IPS-15b (cell line): ENCODE data around the gene UQCRC2.

ENCODE experiments used
- H3K27me3 ChIP-seq: one replicate; pipeline ENCODE4 v1.6.1; 2013; ENCODE audit warnings: low read length; ENCODE audit not compliant: control insufficient read depth, insufficient read depth
- H3K36me3 ChIP-seq: one replicate; pipeline ENCODE4 v1.6.1; 2013; ENCODE audit warnings: low read length; ENCODE audit not compliant: control insufficient read depth, insufficient read depth
- H3K4me1 ChIP-seq: one replicate; pipeline ENCODE4 v1.6.1; 2013; ENCODE audit warnings: mild to moderate bottlenecking, low read length; ENCODE audit not compliant: control insufficient read depth, insufficient read depth
- H3K4me3 ChIP-seq: one replicate; pipeline ENCODE4 v1.5.1; 2013; ENCODE audit warnings: low read depth, low read length
- H3K9ac ChIP-seq: one replicate; pipeline ENCODE4 v1.6.1; 2013; ENCODE audit warnings: low read depth, mild to moderate bottlenecking, low read length
- H3K9me3 ChIP-seq: one replicate; pipeline ENCODE4 v1.6.1; 2013; ENCODE audit warnings: mild to moderate bottlenecking, low read length; ENCODE audit not compliant: control insufficient read depth, insufficient read depth

Gene UQCRC2

GRCh38 chr16:21952040-21952792 is 945 bp upstream of the UQCRC2 start:
- no peaks in the 10 kb centered on the region for H3K4me1 ChIP-seq
- no peaks in the 10 kb centered on the region for H3K36me3 ChIP-seq
- no peaks in the 10 kb centered on the region for H3K9me3 ChIP-seq
- H3K27me3 ChIP-seq = no peaks in the 10 kb centered on the region
- H3K9ac ChIP-seq = peak overlapping the region; percentile 99
- peak overlapping the region; percentile 100 for H3K4me3 ChIP-seq

- no peaks in the 10 kb centered on the region for H3K27me3 ChIP-seq
- no peaks in the 10 kb centered on the region for H3K9me3 ChIP-seq
- H3K36me3 ChIP-seq = peaks cover 6% of the 10 kb centered on the region
- peak overlapping the region; percentile 99 for H3K9ac ChIP-seq
- peak overlapping the region; percentile 100 for H3K4me3 ChIP-seq
- H3K4me1 ChIP-seq = no peaks in the 10 kb centered on the region
These were observed 361 bp downstream of the UQCRC2 start for GRCh38 chr16:21953541-21953902.

DNA sequence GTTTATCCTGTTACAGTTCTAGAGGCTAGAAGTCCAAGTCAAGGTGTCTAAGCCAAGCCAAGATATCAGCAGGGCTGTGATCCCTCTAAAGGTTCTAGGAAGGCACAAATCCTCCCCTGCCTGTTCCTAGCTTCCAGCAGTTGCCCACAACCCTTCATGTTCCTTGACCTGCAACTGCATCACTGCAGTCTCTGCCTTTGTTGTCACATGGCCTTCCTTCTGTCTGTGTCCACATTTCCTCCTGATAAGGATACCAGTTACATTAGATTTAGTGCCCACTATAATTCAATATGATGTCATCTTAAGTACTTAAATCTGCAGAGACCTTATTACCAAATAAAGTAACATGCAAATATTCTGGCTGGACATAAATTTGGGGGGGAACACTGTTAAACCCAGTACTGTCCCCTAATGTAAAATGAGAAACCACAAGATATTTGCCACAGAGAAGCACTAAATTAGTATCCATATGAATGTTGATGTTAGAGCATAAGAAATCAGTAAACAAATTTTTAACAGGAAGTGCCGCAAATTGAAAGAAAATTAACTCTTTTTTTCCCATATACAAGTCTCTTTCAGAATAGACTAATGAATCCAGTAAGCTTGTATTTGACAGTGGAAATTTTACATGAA is 4.7 kb downstream of the UQCRC2 start:
- H3K9me3 ChIP-seq = no peaks in the 10 kb centered on the region
- H3K36me3 ChIP-seq = peaks cover 29% of the 10 kb centered on the region
- no peak overlapping the region for H3K9ac ChIP-seq
- H3K4me3 ChIP-seq = no peak overlapping the region
- no peaks in the 10 kb centered on the region for H3K4me1 ChIP-seq
- no peaks in the 10 kb centered on the region for H3K27me3 ChIP-seq

- Histone ChIP-seq H3K9ac (no peak overlapping the region), H3K36me3 (peaks cover 32% of the 10 kb centered on the region), H3K27me3 (no peaks in the 10 kb centered on the region), H3K4me3 (no peak overlapping the region), H3K9me3 (no peaks in the 10 kb centered on the region), H3K4me1 (no peaks in the 10 kb centered on the region)
These were observed 5.9 kb downstream of the UQCRC2 start for GRCh38 chr16:21959050-21959449.

GRCh38 chr16:21962475-21962874 is 9.3 kb downstream of the UQCRC2 start:
- no peak overlapping the region for H3K9ac ChIP-seq
- H3K27me3 ChIP-seq = no peaks in the 10 kb centered on the region
- H3K4me1 ChIP-seq = no peaks in the 10 kb centered on the region
- no peaks in the 10 kb centered on the region for H3K9me3 ChIP-seq
- H3K4me3 ChIP-seq = no peak overlapping the region
- peaks cover 52% of the 10 kb centered on the region for H3K36me3 ChIP-seq

- H3K4me1 ChIP-seq = no peaks in the 10 kb centered on the region
- no peaks in the 10 kb centered on the region for H3K9me3 ChIP-seq
- peaks cover 47% of the 10 kb centered on the region for H3K36me3 ChIP-seq
- no peaks in the 10 kb centered on the region for H3K27me3 ChIP-seq
- no peak overlapping the region for H3K4me3 ChIP-seq
- H3K9ac ChIP-seq = no peak overlapping the region
These were observed 10.7 kb downstream of the UQCRC2 start for GRCh38 chr16:21963887-21964286.

- H3K36me3 ChIP-seq = peaks cover 42% of the 10 kb centered on the region
- no peaks in the 10 kb centered on the region for H3K9me3 ChIP-seq
- no peaks in the 10 kb centered on the region for H3K27me3 ChIP-seq
- no peak overlapping the region for H3K4me3 ChIP-seq
- no peaks in the 10 kb centered on the region for H3K4me1 ChIP-seq
- no peak overlapping the region for H3K9ac ChIP-seq
These were observed 11.2 kb downstream of the UQCRC2 start for GRCh38 chr16:21964353-21964752.

DNA sequence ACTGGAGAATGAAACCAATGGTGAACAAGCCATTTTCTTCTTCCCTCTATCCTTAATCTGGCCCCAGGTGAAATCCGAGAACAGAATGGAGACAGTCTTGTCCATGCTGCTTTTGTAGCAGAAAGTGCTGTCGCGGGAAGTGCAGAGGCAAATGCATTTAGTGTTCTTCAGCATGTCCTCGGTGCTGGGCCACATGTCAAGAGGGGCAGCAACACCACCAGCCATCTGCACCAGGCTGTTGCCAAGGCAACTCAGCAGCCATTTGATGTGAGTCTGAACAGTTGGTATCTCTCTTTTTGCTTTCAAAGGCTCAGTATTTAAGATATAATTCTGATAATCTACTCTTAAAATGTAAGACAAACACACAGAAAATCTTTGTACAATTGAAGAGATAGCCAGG is 18.7 kb downstream of the UQCRC2 start:
- no peaks in the 10 kb centered on the region for H3K27me3 ChIP-seq
- H3K36me3 ChIP-seq = peaks cover 36% of the 10 kb centered on the region
- H3K9me3 ChIP-seq = no peaks in the 10 kb centered on the region
- no peak overlapping the region for H3K4me3 ChIP-seq
- no peaks in the 10 kb centered on the region for H3K4me1 ChIP-seq
- no peak overlapping the region for H3K9ac ChIP-seq

DNA sequence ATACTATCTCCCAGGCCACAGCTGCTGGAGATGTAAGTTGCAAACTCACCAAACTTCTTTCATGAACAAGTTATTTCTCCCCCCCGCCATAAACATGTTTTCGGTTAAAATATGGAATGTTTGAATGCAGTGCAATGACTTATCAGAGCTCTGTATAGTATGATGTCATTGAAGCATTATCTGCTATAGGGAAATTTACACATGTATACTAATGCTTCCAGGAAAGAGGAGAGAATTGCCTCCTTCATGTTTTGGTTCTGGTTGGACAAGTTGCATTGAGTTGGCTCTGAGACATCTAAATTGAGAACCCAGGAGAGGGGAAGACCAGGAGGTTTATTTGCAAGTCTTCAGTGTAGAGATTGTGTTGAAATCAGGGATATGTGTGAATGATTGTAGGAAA is 20.8 kb downstream of the UQCRC2 start:
- Histone ChIP-seq H3K27me3 (no peaks in the 10 kb centered on the region), H3K9ac (no peak overlapping the region), H3K9me3 (no peaks in the 10 kb centered on the region), H3K36me3 (peaks cover 39% of the 10 kb centered on the region), H3K4me3 (no peak overlapping the region), H3K4me1 (no peaks in the 10 kb centered on the region)

DNA sequence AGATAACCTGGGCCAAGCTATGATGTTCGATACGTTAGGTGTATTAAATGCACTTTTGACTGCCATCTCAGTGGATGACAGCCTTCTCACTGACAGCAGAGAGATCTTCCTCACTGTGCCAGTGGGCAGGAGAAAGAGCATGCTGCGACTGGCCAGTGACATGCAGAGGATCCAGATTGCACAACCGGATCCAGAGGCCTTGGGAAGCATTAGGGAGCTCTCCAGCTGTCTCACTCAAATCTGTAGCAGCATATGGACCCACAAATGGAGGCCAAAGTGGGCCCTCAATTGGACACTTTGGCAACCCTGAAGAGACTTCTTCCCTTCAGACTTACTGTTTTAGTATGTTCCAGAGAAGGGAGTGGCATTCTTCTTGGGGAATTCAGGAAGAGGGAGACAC is 26.9 kb downstream of the UQCRC2 start:
- no peaks in the 10 kb centered on the region for H3K9me3 ChIP-seq
- H3K9ac ChIP-seq = no peak overlapping the region
- no peaks in the 10 kb centered on the region for H3K27me3 ChIP-seq
- peaks cover 32% of the 10 kb centered on the region for H3K36me3 ChIP-seq
- no peaks in the 10 kb centered on the region for H3K4me1 ChIP-seq
- H3K4me3 ChIP-seq = no peak overlapping the region

DNA sequence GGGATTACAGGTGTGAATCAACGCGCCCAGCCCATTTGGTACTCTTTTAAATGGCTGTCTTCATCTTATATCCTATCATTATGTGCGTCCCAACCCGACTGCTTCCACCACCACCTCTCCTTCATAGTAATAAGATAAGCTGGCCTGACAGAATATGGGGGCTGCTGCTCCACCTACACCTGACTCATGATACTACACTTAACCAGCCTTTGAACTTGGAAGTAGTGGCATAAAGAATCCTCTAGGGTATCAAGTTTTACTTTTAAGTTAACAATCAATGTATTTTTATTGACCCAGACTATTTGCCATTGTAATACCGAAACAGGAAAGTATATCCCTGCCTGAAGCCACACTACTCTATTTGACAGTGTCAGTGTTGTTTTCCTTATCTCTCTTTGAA is 28.9 kb downstream of the UQCRC2 start:
- Histone ChIP-seq H3K4me1 (peaks cover 5% of the 10 kb centered on the region), H3K4me3 (no peak overlapping the region), H3K27me3 (no peaks in the 10 kb centered on the region), H3K36me3 (peaks cover 25% of the 10 kb centered on the region), H3K9ac (no peak overlapping the region), H3K9me3 (no peaks in the 10 kb centered on the region)

- Histone ChIP-seq H3K4me3 (no peak overlapping the region), H3K27me3 (no peaks in the 10 kb centered on the region), H3K9ac (no peak overlapping the region), H3K9me3 (no peaks in the 10 kb centered on the region), H3K36me3 (peaks cover 17% of the 10 kb centered on the region), H3K4me1 (peaks cover 5% of the 10 kb centered on the region)
These were observed 30.9 kb downstream of the UQCRC2 start for GRCh38 chr16:21984062-21984461.
